Left colon (tissue), 2 donors: Measurements from ENCODE around the gene MAGEA9B. TPM values are rescaled to one million over a fixed set of nuclear protein-coding genes. Genes with fewer than 3 reads are reported as not detected.
"Not testable (repeated sequence)": the region's sequence is repeated elsewhere in the genome, so short reads cannot be mapped to it uniquely, and the experiment has no call there.

Experiments
- ATAC-seq: fragments of 200-7000 bp; cut with Tn5 transposase; one replicate; pipeline ENCODE4 v1.9.1; 2020; ENCODE audit warnings: mild to moderate bottlenecking, moderate library complexity
- DNase-seq, 2 donors: peaks; one replicate each; pipeline ENCODE4 v3.0.0-alpha.2; 2020
- intact Hi-C, 2 donors: fragments of 100-400 bp; cut with DNase I in 1 of 2; cut with micrococcal nuclease in 1 of 2; formaldehyde crosslinking; loops; one replicate each; pipeline versions ENCODE4 v1.11.2 to v1.14.0; 2022; cut with DNase I, micrococcal nuclease
- total RNA-seq, 2 donors: library from RNA; stranded (reverse); fragmentation: NEBNext Ultra II Directional; extraction: Animal tissue kit (Norgen Biotek cat#: 25700); gene quantifications; one replicate each; pipeline ENCODE4 v1.2.1, GENCODE V29; 2021
- donor health status: DM: no; HTN: no; CAD: no.
- donor health status: DM: yes; HTN: yes; CAD: no.

Gene MAGEA9B
- total RNA-seq, 2 donors from 2014 or later, result not detected

DNA sequence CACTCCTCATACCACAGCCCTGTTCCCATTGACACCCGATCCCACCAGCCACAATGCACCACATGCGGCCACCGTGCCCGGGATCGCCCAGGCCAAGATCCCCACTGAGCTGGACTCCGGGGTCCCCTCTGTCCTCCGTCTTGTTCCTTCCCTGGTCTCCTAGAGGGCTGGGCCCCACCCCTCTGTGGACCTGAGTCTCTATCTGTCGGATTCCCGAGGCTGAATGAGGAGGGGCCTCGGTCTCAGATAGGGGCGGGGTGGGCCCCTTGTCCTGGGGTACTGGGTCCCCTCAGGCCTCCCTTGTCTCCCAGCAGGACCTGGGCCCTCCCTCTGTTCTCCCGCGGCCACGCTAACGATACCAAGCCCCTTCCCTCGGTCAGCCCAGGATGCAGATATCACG is 1.6 kb downstream of the MAGEA9B start:
- intact Hi-C loops, ATAC-seq, DNase-seq: not testable (repeated sequence)

DNA sequence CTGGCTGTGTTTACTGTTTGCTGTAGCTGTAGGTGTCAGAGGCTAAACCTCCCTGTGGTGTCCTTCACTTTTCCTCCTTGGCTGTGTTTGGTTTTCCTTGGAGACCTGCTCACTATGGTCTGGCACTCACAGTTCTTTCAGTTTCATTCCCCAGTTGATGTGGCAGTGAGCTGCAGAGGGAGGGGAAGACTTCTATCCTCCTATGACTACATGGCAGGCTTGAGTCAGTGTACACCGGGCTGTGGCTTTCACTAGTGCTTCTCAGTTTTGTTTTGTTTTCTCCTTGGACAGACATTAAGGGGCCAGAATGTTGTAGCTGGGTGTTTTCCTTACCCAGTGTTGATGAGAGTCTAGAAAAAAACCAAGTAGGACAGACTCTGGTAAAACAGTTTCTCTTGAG is 13.8 kb downstream of the MAGEA9B start:
- intact Hi-C loops, DNase-seq: not testable (repeated sequence)
- ATAC-seq, result peak; percentile 58

DNA sequence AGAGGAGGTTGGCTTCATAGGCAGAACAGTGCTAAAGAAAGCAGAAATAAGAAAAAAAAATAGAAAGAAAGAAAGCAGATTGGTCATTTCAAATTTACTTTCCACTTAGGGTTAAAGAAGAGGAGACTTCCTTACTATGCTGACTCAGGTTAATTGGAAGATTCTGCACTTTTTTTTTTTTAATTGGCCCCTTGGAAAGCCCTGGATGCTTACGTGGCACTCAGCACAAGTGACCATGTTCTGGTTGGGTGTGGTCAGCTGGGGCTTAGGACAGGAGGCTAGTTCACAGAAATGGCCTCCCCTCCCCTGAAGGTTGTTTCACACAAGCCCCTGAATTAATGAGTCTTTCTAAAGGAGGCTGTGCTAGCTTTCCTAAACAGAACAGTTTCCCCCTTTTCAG is 14.5 kb downstream of the MAGEA9B start:
- DNase-seq (no peak), ATAC-seq (peak; percentile 28)
- intact Hi-C loops, result no loop called here

DNA sequence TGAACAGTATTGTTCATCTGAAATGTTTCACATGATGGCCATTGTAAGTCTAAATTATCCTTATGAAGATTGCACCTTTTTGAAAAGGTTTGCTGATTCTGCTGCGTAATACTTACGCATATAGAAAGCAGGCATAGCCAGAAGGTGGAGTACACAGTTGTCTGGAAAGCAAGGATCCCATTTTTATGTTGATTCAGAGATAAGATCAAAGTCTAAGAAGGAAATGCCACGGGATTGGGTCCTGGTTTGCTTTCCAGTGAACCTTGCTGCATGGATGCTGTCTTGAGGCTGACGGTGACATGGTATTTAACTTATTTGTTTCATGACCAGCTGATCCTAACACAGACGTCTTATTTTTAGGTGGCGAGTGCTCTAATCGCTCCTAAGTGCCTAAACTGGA is 15.5 kb downstream of the MAGEA9B start:
- intact Hi-C loops, result no loop called here
- ATAC-seq (peak; percentile 97), DNase-seq (no peak)

DNA sequence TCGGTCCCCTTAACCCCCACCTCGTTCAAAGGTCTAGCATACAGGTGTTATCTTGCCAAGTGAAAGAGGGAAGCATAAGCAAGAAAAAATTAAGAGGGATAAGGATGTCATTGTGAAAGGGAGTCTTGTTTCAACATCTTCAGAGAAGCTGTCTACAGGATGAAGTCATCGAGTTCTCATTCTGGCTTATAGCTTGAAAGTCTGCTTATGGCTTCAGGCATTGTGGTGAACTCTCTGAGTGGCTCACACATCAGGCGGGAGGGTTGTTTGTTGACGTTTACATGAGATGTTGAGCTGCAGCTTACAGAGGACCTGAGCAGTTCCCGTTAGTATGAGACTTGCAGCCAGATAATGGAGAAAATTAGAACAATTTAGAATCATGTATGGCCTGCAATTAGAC is 16.6 kb downstream of the MAGEA9B start:
- no peak for ATAC-seq
- intact Hi-C loops, result no loop called here
- no peak for DNase-seq

DNA sequence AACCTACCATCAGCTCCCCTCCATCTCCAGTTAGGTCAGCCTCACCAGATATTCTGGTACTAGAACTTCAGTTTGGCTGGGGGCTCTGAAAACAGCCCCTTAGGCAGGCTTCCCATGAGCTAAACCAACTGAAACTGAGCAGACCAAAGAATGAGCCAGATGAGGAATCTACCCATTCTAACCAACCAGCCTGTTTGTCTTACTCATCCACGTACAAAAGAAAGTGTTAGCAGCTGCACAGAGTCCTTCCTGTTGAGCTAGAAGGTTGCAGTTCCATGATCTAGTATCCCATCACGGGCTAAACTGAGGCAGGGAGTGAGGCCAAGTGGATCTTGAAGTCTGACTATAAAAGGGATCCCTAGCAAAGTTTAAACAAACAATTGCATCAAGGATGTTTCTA is 17.5 kb downstream of the MAGEA9B start:
- ATAC-seq, result no peak
- intact Hi-C loops, result no loop called here
- DNase-seq, result no peak

DNA sequence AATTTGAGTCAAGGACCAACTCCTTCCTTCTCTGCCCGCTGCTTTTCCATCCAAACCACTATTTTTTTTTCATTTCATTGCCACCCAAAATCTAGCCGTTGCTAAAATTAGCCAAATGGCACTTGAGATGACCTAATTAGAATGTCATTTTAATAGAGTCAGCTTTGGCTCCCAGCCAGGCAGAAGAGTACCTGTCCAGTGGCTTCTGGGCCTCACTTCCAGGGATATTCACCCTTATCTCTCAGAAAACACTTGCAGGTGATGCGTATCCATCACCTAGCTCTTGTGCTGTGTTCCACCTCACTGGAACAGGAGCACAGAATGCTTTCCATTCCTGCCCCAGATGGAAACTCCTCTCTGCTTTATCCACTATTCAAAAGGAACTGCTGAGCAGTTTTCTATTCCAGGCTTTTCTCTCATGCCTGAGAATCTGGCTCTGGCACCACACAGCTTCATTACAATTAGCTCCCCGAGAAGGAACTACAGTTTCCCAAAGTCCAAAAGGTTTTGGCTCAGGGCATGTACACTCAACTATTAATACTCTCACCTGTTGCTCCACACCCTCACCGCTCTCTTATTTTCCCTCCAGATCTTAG is 18.5 kb downstream of the MAGEA9B start:
- ATAC-seq (no peak), DNase-seq (no peak)
- intact Hi-C loops, result no loop called here

DNA sequence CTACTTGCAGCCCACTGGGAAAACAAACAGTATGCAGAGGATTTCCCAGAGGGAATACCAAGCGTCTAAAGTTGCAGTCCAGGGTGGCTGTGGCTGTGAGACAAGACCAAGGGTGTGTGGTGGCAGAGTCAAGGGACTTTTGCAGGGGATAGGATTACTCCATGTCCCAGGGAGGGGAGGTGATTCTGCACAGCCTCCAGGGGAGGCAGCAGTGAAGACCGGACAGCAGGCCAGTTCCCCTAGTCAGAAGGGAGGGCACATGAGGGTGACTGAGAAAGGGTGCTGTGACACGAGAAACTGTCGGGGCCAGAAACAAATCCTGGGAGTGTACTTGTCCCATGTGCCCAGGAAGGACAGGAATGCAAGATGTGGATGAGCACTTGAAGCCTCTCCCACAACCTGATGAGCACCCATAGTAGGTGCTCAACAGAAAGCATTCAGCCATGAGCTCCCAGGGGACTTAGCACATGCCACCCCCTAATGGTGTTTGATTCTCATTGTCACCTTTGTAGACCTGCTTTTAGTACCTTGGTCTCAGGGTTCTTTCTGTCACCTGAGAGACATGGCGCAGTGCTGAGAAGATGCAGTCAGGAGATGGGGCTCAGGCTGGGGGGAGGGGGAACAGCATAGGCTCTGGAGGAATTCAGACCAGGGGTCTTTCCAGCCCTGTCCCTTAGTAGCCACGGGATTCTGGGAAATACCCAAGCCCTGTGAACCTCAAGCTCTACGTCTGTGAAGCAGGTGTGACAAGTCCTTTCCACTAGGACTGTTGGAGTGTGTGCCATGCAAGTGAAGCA is 19.4 kb downstream of the MAGEA9B start:
- ATAC-seq, result no peak
- intact Hi-C loops, result no loop called here
- no peak for DNase-seq

DNA sequence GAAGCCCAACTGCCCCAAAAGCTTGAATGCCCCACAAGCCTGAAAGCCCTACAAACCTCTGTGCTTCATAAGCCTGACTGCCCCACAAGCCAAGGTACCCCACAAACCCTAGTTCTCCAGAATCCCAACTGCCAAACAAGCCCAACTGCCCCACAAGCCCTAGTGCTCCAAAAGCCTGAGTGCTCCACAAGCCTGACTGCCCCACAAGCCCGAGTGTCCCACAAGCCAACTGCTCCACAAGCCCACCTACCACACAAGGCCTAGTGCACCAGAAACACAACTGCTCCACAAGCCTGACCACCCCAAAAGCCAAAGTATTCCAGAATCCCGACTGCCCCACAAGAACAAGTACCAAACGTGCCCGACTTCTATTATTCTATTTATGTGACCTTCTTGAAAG is 23.9 kb downstream of the MAGEA9B start:
- intact Hi-C loops, result no loop called here
- no peak for DNase-seq
- ATAC-seq, result no peak

DNA sequence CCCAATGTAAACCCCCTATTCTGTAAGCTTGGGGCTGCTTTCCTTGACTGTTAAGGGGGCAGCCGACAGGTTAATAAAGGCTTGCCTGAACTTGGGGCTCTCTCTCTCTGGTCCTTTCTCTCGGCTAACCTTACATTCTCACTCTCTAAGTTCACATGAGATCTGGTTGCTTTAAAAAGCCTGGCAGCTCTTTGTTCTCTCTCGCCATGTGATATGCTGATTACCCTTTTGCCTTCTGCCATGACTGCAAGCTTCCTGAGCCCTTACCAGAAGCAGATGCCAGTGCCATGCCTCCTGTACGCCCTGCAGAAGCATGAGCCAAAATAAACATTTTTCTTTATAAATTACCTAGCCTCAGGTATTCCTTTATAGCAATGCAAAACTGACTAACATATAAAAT is 32.0 kb downstream of the MAGEA9B start:
- DNase-seq, ATAC-seq, intact Hi-C loops: not testable (repeated sequence)

DNA sequence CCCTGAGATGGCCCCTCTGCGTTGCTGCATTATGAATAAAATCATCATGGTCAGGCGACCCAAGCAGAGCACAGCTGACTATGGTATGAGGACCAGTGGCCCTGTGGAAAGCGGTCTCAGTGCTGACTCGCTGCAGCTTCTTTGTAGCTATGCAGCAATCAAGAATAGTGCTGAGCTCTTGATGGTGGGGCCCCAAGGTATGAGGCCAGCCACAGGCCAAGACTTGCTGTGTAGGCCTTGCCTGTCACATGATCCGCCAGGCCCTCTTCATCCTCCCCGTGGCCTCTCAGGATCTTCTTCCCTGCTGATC is 35.4 kb downstream of the MAGEA9B start:
- ATAC-seq, DNase-seq, intact Hi-C loops: not testable (repeated sequence)

DNA sequence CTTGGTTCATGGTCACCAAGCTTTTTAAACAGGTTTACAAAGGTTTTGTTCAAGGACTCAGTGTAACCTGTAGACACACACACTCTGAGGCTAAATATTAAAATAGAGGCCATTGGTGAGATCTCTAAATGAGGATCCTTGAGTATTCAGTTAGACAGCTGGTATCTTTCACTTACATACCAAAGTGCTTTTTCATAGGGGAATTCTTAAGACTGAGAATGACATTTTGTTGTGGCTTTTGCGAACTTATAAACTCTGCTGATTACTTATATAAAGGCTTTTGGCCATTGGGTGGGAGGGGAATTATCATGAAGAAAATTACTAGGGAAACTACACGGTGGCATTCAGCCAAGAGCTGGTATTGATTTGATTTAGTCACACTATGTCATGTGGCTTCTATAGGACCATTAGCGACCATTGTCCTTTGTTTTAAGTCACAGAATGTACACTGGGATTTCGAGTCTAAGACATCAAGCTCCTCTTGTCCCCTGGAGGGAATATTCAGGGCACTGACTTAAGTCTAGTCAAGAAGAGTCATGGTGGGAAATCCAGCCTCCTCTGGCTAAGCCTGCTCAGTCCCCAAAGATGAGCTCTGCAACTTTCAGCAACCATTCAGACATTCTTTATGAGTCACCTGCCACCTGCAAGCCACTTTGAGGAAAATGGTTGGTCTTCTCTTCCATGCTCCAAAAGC is 35.9 kb downstream of the MAGEA9B start:
- intact Hi-C loops, DNase-seq, ATAC-seq: not testable (repeated sequence)

DNA sequence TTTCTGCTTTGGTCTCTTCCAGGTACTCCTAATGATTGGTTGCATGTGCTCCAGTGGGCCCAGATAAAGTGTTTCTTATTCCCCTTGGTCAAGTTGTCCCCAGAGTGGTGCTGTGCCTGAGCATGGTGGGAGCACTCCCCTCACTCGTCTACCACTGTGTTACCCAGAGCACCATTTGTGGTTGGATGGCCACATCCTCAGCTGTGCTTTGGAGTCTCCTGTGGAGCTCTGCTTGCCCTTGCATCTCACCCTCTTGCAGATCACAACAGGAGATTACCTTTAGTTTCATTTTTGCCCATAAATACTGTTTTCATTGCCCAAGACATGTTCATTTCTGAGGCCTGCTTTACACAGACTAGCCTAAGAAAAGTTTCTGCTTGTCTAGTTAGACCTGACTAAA is 36.8 kb downstream of the MAGEA9B start:
- DNase-seq, ATAC-seq, intact Hi-C loops: not testable (repeated sequence)

DNA sequence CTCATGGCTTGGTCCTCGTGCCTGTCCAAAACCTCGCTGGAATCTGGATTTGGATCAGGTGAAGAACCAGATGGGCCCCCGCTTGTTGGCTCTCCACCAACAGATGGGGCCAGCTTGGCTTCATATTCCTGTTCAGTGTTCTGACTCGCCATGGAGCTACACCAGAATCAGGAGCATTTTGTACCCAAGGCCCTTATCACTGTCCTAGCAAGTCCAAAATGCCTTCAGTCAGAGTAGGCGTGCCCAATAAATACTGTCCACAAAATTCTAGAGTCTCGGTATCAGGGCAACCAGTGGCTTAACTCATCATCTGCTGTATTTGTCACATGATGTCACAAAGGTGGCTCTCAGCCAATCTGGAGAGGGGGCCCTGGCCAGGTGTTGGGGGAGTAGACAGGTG is 37.6 kb downstream of the MAGEA9B start, which contains the start of gene HSFX3:
HSFX3 (minus strand) TSS at position 224 of the 400 bp plus-strand sequence; CDS start at position 152, 72 bp downstream.
- ATAC-seq, DNase-seq, intact Hi-C loops: not testable (repeated sequence)

DNA sequence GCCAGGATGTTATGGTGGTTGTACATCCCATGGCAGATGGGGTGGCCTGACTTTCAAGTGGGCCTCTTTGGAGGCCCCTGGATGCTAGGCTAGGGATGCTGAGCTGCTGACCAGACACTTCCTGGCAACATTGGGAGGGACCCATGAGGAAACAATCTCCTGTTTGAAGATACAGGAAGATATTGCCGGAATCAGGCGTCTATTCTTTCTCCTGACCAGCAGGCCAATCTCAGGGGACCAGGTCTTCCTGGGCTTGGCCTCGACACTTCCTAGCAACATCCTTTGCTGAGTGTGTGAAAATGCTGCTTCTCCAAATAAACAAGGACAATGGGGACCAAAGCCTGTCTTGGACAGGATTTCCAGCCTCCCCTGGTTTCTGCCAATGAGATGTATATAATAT is 39.5 kb downstream of the MAGEA9B start:
- intact Hi-C loops, DNase-seq, ATAC-seq: not testable (repeated sequence)

DNA sequence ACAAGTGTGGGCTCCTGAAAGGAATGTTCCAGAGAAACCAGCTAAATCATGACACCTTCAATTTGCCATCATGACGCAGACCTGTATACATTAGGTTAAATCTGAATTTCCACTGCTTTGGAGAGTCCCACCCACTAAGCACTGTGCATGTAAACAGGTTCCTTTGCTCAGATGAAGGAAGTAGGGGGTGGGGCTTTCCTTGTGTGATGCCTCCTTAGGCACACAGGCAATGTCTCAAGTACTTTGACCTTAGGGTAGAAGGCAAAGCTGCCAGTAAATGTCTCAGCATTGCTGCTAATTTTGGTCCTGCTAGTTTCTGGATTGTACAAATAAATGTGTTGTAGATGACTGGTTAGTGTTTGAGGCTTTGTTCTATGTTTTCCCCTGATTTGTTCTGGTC is 40.3 kb downstream of the MAGEA9B start:
- DNase-seq, intact Hi-C loops: not testable (repeated sequence)
- peak; percentile 94 for ATAC-seq

DNA sequence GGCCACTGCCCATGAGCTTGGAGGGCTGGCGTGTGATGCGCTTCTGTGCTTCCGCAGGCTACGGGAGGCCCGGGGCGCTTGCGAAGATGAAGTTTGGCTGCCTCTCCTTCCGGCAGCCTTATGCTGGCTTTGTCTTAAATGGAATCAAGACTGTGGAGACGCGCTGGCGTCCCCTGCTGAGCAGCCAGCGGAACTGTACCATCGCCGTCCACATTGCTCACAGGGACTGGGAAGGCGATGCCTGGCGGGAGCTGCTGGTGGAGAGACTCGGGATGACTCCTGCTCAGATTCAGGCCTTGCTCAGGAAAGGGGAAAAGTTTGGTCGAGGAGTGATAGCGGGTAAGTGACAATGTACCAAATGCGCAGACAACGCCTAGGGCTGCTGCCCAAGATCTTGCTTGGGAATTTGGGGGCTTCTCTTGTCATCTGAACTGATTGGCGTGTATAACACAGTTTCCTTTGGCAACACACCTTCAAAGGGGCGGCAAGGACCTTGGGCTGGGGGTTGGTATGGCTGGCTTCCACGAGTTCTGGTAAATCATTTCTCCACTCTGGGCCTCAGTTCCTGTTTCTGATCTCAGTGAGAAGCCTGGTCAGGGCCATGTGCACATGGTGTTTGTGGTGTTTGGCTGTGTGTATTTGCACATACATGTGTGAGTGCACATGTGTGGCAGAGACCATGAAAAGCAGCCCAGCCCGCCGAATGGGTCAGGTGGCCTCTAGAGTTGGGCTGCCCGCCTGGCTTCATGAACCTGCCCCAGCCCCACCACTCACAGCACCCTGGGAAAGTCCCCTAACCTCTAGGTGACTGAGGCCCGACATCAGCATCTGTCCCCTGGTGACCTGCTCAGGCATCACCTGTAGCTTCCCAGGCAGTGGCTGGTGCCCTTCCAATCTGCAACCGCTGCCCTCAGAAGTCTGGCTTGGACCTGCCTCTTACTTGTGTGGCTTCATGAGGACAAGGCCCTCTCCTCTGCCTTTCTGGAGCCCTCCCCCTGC is 41.4 kb downstream of the MAGEA9B start:
- intact Hi-C loops, DNase-seq, ATAC-seq: not testable (repeated sequence)

DNA sequence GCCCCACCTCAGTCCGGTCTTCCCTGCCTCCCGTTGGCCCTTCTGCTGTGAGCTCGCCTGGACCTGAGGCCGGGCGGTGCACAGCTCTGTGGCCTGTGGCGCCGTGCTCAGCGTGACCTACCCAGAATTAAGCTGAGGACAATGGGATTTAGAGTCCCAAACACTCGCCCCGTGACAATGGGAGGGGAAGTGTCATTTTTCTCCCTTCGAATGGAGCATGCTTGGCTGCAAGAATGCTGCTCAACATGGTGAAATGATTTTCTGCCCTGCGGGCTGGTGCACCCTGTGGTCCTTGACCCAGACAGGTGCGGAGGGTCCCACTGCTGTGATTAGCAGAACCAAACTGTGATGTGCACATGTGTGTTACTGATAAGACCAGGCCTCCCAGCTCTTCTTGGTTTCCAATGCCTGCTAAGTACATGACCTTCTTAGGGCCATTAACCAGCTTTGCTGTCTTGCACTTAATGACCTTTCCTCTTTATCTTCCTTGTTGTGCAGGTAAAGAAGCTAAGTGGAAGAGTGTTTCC is 45.7 kb downstream of the MAGEA9B start:
- intact Hi-C loops, result no loop called here
- no peak for DNase-seq
- ATAC-seq, result peak; percentile 1
